Activated naive CD4-positive, alpha-beta T cell treated with anti-CD3 and anti-CD28 coated beads, Interleukin-2, amount 50 U/mL, for 16 hours (primary cell): ENCODE measurements around the gene PDIA6.
"Not testable (repeated sequence)": the region's sequence is repeated elsewhere in the genome, so short reads cannot be mapped to it uniquely, and the experiment has no call there.

Experiments
- DNase-seq: peaks from one replicate; pipeline ENCODE4 v3.0.0-alpha.2; 2020

The PDIA6 gene

DNA sequence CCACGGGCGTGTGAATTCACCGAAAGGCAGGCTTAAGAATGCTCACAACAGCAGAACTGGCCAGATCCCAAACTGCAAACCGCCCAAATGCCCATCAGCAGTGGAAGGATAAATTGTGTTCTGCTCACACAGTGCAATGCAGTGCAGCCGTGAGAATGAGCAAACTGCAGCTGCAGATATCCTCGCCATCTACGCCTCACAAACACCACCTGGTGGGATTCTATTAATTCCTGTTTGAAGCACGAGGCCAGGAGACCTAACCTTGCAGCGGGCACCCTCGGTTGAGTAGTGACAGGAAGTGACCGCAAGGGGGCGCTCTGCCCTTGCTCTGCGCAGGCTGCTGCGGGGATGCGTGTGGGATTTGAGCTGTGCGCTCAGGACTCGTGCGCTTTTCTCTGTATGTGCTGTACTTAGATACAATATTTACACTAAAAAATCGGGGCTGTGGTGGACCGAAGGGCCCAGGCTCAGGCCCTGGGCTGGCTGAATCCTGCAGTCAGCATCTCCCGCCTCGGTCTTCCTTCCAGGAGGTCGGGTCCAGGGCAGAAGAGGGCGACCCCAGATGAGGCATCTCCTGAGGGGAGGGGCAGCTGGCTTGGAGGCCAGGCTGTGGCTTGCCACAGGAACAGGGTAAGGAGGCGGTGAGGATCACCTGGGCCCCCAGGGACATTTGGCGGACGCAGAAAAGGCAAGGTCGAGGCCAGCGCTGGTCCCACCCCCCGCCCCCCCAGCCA is 19.8 kb upstream of the PDIA6 start:
- DNase-seq: peak; percentile 83

DNA sequence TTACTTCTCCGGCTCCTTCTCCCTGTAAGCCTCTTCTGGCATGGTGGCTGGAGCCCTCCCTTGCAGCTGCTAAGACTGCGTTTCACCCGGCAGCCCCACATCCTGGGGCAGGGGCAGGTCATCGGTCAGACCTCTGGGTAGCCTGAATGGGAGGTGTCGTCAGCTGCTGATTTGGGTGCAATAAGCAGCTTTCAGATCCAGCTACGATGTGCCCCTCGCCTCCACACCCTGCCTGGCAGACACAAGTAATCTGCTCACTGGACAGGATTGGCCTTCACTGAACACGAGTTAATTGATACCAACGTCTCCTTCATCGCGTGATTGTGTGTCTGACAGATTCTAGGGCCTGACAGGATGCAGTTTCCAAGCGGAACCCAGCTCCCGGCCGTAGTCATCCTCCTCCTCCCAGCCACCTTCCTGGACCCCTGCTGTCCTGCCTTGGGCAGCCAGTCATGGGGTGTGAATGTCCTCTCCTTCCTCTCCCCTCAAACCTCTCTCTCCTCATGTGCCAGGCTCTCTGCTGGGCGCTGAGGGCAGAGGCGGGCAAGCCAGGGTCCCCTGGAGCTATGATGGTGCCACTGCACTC is 18.9 kb upstream of the PDIA6 start:
- DNase-seq: no peak

DNA sequence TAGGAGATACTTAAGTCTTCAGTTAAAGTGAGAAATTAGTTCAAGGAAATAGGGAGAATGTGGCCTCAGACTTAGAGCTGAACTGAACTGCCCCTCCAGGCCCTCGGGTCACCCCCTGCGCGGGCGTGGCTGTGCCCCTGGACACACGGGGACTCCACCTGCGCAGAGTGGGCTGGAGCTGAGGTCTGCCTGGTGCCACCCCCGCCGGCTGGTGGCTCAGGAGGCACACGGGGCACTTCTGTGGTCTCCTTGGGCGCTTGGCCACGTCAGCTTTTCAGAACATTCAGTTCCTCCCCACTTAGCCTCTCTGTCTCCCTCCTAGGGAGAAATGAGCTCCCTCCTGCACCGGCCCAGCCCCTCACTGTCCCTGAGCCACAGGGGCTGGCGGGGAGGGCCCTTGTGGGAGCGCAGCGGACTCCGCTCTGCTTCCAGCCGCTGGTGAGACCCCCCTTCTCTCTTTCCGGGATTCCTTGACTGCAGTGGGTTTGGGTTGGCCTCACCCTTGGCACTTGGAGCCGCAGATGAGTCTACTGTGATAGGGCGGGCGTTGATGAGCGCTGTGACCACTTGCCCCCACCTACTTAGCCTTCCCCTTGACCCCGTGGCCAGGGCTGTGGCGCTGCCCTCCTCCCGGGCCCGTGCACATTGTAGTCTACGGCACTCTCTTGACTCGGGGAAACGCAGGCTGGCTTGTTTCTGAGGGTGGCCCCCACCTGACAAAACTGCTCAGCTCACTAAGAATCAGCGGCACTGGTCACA is 18.2 kb upstream of the PDIA6 start:
- no peak for DNase-seq

DNA sequence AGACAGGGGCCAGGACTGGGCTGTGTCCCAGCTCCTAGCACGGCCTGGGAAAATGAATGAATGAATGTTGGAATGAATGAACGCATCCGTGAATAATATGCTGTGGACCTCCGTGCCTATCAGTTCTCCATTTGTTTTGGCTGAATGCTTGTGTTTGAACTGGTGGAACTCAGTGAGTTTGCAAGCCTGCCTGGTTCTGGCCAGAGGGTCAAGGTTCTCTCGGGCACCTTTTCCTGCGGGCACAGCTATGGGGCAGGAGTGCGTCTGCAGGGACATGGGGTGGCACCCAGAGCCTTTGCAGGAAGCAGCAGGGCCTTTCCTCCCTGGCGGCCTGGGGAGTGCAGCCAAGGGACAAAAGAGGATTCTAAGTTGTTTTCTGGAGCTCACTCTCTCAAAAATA is 17.6 kb upstream of the PDIA6 start:
- DNase-seq: no peak

DNA sequence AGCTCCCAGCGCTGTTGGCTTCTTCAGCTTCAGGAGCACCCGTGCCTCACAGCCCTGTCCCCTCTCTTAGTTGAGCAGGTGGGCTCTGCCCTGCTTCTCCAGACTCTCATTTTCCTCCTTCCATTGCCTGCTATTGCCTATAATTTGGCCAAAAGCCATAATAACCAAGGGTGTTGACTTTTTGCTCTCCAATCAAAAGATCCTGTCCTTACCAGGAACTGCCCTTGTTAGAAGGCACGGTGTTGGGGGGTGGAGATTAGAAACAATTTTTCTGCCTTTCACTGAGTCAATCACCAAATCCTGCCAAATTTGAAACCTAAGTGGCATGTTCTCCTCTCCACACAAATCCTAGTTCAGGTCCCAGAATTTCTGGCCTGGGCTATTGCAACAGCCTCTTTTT is 16.7 kb upstream of the PDIA6 start:
- no peak for DNase-seq

DNA sequence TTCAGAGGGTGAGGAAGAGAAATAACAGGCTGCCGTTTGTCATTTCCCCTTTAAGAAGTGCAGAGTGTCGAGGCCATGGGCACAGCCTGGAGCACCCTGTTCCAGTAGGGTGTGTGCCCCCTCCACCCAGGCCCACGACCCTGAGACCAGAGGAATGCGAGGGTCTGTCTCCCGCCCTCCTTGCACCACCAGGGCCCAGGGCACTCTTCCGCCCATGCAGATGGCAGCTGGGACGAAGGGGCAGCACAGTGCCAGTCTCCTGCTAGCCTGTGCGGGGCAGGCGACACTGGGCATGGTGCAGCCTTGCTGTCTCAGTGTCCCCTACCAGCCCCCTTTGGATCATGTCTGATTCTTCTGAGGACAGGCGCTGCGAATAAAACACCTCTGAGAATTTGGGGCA is 15.8 kb upstream of the PDIA6 start:
- DNase-seq: no peak

DNA sequence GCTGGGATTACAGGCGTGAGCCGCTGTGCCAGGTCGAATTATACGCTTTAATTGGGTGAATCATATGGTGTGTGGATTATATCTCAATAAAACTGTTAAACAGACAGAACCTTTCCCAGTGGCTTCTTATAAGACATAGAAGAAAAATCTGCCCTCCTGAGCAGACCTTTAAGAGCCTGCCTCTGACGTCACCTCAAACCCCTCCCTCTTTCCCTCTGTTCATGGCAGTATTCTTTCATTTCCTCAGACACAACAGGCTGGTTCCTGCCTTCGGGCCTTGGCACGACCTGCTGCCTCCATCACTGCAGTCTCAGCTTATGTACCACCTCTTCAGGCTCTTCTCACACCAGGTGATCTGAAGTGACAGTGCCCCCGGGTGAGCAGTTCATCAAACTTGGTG is 14.0 kb upstream of the PDIA6 start:
- DNase-seq: no peak

DNA sequence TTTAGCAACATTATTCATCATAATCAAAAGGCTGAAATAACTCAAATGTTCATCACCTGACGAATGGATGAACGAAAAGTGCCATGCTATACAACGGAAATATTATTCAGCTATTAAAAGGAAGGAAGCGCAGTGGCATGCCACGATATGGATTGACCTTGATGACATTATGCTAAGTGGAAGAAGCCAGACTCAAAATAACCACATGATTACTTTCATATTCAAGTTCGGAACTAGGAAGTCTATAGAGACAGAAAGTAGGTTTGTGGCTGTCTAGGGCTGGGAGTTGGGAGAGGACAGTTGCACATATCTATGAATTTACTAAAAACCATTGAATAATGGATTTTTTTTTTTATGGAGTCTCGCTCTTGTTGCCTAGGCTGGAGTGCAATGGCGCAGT is 13.4 kb upstream of the PDIA6 start:
- no peak for DNase-seq

DNA sequence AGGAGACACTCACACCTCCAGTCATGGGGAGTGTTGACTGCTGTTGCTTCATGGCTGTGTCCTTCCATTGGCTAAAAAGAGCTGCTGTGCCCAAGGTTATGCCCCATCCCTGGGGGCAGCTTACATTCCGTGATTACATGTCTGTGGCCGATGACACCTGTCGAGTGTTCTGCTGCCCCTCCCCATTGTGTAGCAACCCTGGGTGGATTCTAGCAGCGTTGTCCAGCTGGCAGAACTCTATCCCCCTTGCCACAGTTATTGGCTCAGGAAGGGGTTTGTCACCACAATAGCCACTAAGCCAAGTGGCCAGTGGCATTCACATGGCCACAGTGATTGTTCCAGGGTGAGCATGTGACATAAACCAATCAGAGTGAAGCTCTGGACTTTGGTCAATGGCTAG is 11.6 kb upstream of the PDIA6 start:
- DNase-seq: no peak

DNA sequence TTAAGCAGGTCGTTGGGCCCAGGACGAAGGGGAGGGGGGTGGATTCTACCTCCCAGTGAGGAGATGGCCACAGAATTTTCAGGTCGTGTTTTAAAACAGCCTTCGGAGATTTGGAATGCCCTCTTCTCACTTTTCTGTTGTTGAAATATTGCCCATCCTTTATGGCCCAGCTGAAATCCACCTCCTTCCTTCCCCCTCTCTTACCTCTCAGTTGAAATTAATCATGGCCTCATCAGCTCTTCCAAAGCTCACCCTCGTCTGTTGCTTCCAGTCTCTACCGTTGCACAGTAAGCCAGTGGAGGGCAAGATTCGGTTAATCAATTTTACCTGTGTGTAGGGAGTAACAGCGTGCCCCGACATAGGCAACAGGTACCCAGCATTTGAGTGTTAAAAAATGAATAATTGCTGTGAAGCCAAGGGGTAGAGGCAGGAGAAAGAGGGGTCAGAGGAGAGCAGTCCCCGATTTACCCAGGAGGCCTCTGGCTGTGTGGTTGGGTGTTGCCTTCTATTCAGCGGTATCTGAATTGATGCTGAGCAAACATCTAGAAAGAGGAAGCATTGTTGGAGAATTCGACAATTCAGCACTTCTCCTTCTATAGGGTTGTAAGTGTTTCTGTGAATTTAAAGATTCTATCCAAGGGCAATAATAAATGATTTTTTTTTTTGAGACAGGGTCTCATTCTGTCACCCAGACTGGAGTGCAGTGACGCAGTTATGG is 8.6 kb upstream of the PDIA6 start:
- no peak for DNase-seq

DNA sequence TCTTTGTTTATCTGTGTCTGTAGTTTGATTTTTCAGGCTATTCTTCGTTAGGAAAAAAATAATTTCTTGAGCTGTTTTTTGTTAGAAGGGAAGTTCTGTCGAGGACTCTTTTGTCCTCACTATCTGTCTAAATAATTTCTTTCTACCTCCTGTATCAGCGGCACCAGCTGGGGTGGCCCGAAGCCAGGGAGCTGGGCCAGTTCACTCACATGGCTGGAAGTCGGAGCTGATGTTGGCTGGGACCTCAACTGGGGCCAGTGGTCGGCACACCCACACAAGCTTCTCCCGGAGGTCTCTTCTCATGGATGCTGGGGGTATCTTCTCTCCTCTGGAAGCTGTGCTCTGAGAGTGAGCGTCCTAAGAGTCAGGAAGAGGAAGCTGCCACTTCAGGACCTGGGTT is 8.0 kb upstream of the PDIA6 start:
- no peak for DNase-seq

DNA sequence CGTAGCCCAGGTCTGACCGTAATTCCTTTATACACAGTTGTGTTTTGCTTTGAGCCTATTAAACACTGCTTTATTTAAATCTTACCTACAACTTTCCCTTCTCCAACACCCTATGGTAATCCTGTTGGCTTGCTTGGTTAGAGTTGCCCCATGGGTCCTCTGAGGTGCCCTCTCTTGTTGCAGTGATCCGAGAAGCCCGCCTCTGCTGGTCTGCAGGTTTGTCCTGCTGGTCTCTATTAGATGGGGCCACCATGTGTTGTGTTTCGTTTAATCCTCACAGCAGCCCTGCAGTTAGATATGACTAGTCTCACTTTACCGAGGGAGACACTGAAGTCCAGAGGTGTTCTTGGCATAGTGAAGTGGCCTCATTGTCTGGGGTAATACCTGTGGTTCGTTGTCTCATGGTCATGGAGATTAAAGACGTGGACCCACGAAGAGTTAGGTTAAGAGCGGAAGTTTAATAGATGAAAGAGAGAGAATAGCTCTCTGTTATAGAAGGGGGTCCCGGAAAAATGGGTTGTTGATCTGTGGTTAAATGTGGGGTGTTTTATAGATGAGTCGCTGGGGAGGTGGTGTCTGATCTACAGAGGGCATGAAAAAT is 7.2 kb upstream of the PDIA6 start:
- no peak for DNase-seq

DNA sequence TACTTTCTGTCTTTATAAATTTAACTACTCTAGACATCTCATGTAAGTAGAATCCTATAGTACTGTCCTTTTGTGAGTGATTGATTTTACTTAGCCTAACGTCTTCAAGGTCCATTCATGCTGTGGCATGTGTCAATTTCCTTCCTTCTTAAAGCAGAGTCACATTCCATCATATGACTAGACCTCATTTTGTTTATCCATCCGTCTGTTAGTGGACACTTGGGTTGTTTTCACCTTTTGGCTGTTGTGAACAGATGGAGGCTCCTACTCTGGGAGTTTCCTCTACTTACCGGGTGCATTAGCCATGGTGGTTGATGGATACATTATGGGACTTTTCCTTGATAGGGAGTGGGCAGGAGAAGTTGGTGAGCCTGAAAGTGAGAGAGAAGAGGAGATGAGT is 6.4 kb upstream of the PDIA6 start:
- no peak for DNase-seq

DNA sequence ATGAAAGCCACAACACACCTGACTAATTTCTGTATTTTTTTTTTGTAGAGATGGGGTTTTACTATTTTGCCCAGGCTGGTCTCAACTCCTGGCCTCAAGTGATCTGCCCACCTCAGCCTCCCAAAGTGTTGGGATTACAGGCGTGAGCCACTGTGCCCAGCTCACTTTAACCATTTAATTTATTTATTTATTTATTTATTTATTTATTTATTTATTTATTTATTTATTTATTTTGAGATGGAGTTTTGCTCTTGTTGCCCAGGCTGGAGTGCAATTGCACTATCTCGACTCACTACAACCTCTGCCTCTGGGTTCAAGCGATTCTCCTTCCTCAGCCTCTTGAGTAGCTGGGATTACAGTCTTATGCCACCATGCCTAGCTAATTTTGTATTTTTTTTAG is 5.7 kb upstream of the PDIA6 start:
- DNase-seq: not testable (repeated sequence)

DNA sequence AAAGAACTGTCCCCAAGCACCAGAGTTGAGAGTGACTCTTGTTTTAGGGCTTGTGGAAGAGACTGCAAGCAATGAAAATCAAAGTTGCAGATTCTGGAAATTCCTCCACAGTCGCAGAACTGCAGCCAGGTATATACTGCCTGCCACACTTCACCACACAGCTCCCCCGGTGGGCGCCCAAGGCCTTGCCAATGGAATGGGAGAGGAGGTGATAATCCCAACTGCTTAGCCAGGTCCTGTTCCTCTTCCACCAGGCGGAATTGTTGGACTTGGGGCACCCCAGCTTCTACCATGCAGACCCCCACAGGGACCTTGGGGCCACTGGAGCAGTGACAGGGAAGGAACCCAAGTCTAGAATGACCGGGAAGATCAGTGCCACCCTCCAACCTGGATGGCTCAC is 4.8 kb upstream of the PDIA6 start:
- DNase-seq: no peak

DNA sequence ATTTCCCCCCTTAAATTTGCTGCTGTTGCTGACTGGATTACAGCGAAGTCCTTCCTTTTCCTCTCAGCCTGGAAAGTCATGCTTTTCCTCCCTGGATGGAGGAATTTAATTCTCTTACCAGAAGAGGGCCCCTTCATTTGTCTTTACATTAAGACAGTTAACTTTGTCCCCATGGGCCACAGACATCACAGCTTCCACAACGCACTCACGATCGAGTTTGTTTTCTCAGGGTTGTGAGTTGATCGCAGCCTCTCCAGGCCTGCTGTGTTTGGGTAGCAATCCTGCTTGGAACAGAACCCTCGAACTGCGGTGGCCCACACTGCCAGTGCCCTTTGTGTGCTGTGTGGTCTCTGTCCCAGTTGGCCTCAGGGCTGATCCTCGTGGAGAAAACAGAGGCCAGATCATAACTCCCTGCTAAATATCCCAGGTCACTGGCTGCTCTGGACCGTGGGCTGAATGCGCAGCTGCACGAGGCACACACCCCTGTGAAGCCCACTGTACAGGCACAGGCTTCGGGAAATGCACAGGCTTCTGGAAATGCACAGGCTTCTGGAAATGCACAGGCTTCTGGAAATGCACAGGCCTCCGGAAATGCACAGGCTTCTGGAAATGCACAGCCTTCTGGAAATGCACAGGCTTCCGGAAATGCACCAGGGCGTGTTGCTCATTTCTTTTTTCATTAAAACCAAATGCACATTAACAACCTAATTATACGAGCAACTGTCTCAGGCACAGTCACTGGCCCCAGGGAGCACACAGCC is 2.2 kb upstream of the PDIA6 start:
- DNase-seq: no peak

DNA sequence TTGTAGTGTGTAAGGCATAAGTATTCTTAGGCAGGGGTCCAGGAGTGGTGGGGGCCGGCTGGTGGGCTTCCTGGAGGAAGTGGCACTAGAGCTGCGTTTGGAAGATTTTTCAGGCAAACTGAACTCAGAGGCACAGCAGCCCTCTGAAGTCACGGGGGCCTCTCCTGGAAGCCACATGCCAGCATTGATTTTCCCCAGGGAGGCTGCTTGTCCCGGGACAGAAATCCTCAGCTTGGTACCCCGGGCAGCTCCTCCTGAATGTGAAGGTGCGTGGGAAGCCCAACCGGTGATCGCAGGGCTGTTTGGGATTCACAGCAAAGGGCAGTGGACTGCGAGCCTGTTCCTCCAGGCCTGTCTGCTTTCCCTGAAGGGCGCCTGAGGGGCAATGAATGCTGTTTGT is 1.6 kb upstream of the PDIA6 start:
- no peak for DNase-seq

DNA sequence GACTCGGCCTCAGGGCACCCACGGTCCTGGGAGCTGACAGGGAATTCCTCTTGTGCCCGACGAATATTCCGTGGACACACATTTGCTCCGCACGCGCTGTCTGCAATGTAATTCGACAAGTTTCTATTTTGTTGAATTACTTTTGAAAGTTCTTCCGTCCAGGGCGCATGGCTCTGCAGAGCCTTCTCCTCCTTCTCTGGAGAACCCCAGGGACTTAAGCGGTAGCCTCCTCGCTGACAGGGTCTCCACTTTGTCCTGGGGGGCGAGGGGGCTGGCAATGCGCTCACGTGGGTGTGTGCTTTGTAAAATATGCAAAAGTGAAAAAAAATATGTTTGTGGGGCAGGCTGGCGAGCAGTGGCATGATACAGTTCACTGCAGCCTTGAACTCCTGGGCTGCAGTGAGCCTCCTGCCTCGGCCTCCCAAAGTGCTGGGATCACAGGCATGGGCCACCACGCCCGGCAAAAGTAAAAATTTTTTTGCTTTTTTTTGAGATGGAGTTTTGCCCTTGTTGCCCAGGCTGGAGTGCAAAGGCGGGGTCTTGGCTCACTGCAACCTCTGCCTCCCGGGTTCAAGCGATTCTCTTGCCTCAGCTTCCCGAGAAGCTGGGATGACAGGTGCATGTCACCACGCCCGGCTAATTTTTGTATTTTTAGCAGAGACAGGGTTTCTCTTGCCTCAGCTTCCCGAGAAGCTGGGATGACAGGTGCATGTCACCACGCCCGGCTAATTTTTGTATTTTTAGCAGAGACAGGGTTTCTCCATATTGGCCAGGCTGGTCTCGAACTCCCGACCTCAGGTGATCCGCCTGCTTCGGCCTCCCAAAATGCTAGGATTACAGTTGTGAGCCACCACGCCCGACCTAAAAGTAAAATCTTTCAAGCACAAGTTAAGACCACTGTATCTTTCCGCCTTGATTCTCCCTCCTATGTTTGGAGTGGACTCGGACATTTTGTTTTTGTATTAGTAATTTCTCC is 866 bp upstream of the PDIA6 start:
- not testable (repeated sequence) for DNase-seq

DNA sequence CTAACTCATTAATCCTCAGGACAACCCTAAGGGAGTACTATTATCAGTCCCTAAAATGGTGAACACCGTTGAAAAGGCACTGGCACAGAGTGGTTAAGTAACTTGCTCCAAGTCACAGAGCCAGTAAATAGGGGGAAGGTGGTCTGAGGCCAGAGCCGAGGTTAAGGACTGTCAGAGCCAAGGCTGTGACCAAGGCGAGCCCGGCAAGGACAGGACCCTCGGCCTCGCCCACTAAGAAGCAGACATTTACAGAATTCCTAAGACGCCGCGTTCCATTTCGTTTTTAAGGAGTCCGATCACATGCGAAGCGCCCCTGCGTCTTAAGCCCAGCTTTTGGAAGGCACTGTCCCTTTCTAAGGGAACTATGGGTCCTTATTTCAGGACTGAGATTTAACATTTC is 1.1 kb downstream of the PDIA6 start:
- no peak for DNase-seq

DNA sequence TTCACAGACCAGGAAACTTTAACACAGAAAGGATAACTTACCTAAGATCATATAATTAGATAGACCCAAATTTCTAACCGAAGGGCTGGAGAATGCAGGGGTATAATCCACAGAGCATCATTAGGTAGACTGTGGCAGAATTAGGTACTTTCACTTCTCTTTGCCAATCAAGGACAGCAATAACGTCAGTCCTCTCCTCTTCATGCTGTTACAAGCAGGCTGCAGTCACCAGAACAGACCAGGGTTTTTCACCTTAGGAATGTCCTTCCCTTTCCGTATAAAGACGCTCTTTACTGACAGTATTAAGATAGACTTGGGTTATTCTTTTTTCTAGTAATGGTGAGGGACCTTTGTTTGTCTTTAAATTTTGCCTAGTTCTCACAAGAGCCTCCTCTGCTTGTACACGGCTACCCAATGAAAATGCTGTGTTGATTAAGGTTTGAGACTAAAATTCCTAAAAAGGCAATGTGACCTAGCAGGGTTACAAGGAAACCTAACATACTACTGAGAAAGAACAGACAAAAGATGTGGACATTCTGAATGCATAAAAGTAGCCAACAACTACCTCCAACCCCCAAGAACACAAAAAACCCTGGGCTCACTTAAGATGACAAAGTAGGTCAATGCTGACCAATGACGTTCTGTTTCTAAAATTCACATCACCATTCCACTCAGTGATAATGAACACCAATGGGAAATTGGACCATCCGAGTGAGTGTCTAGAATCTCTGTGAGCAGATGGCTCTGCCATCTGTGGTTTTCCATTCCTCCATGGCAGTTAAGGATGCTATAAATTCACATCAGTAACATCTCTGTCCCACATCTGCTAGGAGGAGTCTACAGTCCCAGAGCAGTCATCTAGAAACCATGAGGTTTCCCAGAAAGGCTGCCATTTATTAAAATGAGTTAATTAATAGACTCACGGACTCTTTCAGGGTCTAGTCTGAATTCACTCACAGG is 2.1 kb downstream of the PDIA6 start:
- DNase-seq: no peak
